Measurements from ENCODE around the gene APOO. TPM values are rescaled to one million over a fixed set of nuclear protein-coding genes. Genes with fewer than 3 reads are reported as not detected.

The APOO gene
- total and polyA plus RNA-seq, 2 experiments from 2014 or later = 32.8 to 72.4 TPM

DNA sequence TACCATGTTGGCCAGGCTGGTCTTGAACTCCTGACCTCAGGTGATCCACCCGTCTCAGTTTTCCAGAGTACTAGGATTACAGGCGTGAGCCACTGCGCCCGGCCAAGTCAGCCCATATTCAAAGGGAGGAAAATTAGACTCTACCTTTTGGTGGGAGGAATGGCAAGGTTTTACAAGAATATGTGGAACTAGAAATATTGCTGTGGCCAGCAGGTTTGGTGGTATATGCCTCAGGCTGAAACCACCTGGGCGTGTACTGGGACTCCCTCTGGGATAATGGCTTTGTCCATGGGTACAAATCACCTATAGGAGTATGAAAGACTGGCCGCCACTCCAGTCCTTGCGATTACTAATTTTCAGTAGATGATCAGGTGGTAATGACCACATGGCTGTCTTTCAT, 92.4 kb downstream of the APOO start (continued):
- no peak for TF ChIP-seq ZNF331 (CRISPR knock-in tag; IDR thresholded peaks at IDR 0.05; ENCODE audit: low read depth)

DNA sequence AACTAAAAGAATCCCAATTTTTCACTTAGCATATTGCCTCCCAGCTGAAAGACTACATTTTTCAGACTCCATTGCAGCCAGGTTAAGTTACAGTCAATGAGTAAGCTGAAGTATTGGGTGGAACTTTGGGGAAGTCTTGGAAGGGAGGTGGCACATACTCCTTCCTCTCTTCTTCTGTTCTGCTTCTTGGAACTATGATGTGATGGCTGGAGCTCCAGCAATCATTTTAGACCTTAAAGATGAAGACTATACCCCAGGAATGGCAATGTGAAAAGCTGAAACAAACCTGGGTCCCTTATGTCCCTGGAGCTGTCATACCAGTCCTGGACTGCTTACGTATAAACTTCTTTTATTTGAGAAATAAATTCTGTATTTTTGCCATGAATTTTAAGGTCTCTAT, 93.9 kb downstream of the APOO start:
- no peak overlapping the region for H3K4me3 Mint-ChIP-seq
- H3K4me1 Mint-ChIP-seq = peaks cover 3% of the 10 kb centered on the region; the same call in 2 of the 3 replicates
- Histone ChIP-seq H2AFZ (no peak overlapping the region), H3K4me1 (ENCODE audit: insufficient read depth) (no peaks in the 10 kb centered on the region), H3K9me2 (ENCODE audit: insufficient read depth) (no peaks in the 10 kb centered on the region), H3K4me3 (no peak overlapping the region), H4K20me1 (replicated peaks; ENCODE audit: insufficient read depth) (no peaks in the 10 kb centered on the region), H3K36me3 (ENCODE audit: insufficient read depth) (no peaks in the 10 kb centered on the region), H3K79me2 (replicated peaks; ENCODE audit: insufficient read depth) (no peaks in the 10 kb centered on the region), H3K27me3 (ENCODE audit: insufficient read depth) (no peaks in the 10 kb centered on the region), H3K4me2 (no peak overlapping the region), H3F3A (replicated peaks; ENCODE audit: low read depth) (no peaks in the 10 kb centered on the region), H3K27ac (ENCODE audit: low read depth) (no peak overlapping the region)
- no peaks in the 10 kb centered on the region for H3K36me3 Mint-ChIP-seq (ENCODE audit: low read depth)
- TF ChIP-seq REST (IDR thresholded peaks at IDR 0.05; ENCODE audit: unreplicated experiment) (no peak), ETS1 (IDR thresholded peaks at IDR 0.05) (no peak), POLR2AphosphoS5 (IDR thresholded peaks at IDR 0.05; ENCODE audit: low read depth) (no peak), JUNB (IDR thresholded peaks at IDR 0.05; ENCODE audit: unreplicated experiment) (no peak), NANOG (IDR thresholded peaks at IDR 0.05; ENCODE audit: borderline replicate concordance) (no peak), ZNF114 (CRISPR knock-in tag; IDR thresholded peaks at IDR 0.05) (no peak), EZH2 (IDR thresholded peaks at IDR 0.05; ENCODE audit: low read depth, unreplicated experiment) (no peak), CREB1 (CRISPR knock-in tag; IDR thresholded peaks at IDR 0.05; ENCODE audit: low read depth) (no peak), ZNF331 (CRISPR knock-in tag; IDR thresholded peaks at IDR 0.05; ENCODE audit: low read depth) (no peak), CTCF (conservative IDR thresholded peaks at IDR 0.05; ENCODE audit: low read depth in 2 of 2) (no peak), EZH2phosphoT487 (IDR thresholded peaks at IDR 0.05; ENCODE audit: unreplicated experiment) (no peak), STAT1 (IDR thresholded peaks at IDR 0.05; ENCODE audit: unreplicated experiment) (no peak)
- TF ChIP-seq, protein P1, sequence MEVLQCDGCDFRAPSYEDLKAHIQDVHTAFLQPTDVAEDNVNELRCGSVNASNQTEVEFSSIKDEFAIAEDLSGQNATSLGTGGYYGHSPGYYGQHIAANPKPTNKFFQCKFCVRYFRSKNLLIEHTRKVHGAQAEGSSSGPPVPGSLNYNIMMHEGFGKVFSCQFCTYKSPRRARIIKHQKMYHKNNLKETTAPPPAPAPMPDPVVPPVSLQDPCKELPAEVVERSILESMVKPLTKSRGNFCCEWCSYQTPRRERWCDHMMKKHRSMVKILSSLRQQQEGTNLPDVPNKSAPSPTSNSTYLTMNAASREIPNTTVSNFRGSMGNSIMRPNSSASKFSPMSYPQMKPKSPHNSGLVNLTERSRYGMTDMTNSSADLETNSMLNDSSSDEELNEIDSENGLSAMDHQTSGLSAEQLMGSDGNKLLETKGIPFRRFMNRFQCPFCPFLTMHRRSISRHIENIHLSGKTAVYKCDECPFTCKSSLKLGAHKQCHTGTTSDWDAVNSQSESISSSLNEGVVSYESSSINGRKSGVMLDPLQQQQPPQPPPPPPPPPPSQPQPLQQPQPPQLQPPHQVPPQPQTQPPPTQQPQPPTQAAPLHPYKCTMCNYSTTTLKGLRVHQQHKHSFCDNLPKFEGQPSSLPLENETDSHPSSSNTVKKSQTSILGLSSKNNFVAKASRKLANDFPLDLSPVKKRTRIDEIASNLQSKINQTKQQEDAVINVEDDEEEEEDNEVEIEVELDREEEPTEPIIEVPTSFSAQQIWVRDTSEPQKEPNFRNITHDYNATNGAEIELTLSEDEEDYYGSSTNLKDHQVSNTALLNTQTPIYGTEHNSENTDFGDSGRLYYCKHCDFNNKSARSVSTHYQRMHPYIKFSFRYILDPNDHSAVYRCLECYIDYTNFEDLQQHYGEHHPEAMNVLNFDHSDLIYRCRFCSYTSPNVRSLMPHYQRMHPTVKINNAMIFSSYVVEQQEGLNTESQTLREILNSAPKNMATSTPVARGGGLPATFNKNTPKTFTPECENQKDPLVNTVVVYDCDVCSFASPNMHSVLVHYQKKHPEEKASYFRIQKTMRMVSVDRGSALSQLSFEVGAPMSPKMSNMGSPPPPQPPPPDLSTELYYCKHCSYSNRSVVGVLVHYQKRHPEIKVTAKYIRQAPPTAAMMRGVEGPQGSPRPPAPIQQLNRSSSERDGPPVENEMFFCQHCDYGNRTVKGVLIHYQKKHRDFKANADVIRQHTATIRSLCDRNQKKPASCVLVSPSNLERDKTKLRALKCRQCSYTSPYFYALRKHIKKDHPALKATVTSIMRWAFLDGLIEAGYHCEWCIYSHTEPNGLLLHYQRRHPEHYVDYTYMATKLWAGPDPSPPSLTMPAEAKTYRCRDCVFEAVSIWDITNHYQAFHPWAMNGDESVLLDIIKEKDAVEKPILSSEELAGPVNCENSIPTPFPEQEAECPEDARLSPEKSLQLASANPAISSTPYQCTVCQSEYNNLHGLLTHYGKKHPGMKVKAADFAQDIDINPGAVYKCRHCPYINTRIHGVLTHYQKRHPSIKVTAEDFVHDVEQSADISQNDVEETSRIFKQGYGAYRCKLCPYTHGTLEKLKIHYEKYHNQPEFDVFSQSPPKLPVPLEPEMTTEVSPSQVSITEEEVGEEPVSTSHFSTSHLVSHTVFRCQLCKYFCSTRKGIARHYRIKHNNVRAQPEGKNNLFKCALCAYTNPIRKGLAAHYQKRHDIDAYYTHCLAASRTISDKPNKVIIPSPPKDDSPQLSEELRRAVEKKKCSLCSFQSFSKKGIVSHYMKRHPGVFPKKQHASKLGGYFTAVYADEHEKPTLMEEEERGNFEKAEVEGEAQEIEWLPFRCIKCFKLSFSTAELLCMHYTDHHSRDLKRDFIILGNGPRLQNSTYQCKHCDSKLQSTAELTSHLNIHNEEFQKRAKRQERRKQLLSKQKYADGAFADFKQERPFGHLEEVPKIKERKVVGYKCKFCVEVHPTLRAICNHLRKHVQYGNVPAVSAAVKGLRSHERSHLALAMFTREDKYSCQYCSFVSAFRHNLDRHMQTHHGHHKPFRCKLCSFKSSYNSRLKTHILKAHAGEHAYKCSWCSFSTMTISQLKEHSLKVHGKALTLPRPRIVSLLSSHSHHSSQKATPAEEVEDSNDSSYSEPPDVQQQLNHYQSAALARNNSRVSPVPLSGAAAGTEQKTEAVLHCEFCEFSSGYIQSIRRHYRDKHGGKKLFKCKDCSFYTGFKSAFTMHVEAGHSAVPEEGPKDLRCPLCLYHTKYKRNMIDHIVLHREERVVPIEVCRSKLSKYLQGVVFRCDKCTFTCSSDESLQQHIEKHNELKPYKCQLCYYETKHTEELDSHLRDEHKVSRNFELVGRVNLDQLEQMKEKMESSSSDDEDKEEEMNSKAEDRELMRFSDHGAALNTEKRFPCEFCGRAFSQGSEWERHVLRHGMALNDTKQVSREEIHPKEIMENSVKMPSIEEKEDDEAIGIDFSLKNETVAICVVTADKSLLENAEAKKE (CRISPR knock-in tag; IDR thresholded peaks at IDR 0.05) = no peak
- no peak for ATAC-seq
- H3K27ac Mint-ChIP-seq = no peak overlapping the region
- H3K9me3 Mint-ChIP-seq = no peaks in the 10 kb centered on the region
- no peaks in the 10 kb centered on the region for H3K27me3 Mint-ChIP-seq (ENCODE audit: insufficient read depth, low read depth, poor library complexity)
- no peak for DNase-seq (ENCODE audit: low spot score)
